OCI-LY3 (cell line): Measurements from ENCODE around the gene ARMH4.

Source experiments
- H2AFZ ChIP-seq: fragments of 200-600, 300-600 bp; shearing (Covaris generic); 2 replicates; pipeline ENCODE4 v1.6.0; 2014; ENCODE audit warnings: antibody characterized with exemption, low read depth, low read length
- H3K27ac ChIP-seq: fragments of 200-600, 300-600 bp; sonication (generic); 2 replicates; pipeline ENCODE4 v1.5.1; 2014; ENCODE audit warnings: mild to moderate bottlenecking, low read length, moderate library complexity, mixed read lengths
- H3K27me3 ChIP-seq: fragments of 200-600, 300-600 bp; sonication (generic); 2 replicates; pipeline ENCODE4 v1.6.1; 2014; ENCODE audit warnings: low read depth, low read length, mixed read lengths
- H3K36me3 ChIP-seq: fragments of 200-600, 300-600 bp; sonication (generic); replicated peaks from 2 replicates; pipeline ENCODE3; 2014; ENCODE audit warnings: low read depth, low read length, mixed read lengths
- H3K4me1 ChIP-seq: fragments of 300-600, 200-600 bp; sonication (generic); 2 replicates; pipeline ENCODE4 v1.6.1; 2014; ENCODE audit warnings: low read length, mixed read lengths
- H3K4me2 ChIP-seq: fragments of 200-600, 300-600 bp; sonication (generic); 2 replicates; pipeline ENCODE4 v1.6.1; 2014; ENCODE audit warnings: low read length, mixed read lengths
- H3K4me3 ChIP-seq: fragments of 300-600, 200-600 bp; sonication (generic); 2 replicates; pipeline ENCODE4 v1.5.1; 2014; ENCODE audit warnings: antibody characterized with exemption, mild to moderate bottlenecking, low read length, moderate library complexity
- H3K79me2 ChIP-seq: fragments of 300-600, 200-600 bp; shearing (Covaris generic); 2 replicates; pipeline ENCODE4 v1.6.1; 2014; ENCODE audit warnings: mild to moderate bottlenecking, low read length, mixed read lengths
- H3K9ac ChIP-seq: fragments of 300-600, 200-600 bp; shearing (Covaris generic); 2 replicates; pipeline ENCODE4 v1.6.0; 2014; ENCODE audit warnings: mild to moderate bottlenecking, low read length, moderate library complexity
- H3K9me3 ChIP-seq: fragments of 200-600, 300-600 bp; shearing (Covaris generic); 2 replicates; pipeline ENCODE4 v1.6.1; 2014; ENCODE audit warnings: low read length, mixed read lengths; ENCODE audit not compliant: insufficient read depth
- H4K20me1 ChIP-seq: fragments of 200-600, 300-600 bp; sonication (generic); 2 replicates; pipeline ENCODE4 v1.6.1; 2016; ENCODE audit warnings: low read length, mixed read lengths; ENCODE audit not compliant: insufficient read depth
- EZH2phosphoT487 ChIP-seq: fragments of 200-600 bp; shearing (Covaris generic); IDR thresholded peaks from 2 replicates; pipeline ENCODE4 v1.6.1; 2018; ENCODE audit warnings: antibody characterized with exemption, mixed run types, low read depth
- TF ChIP-seq, protein P1 (sequence below): fragments of 200-600, 300-600 bp; sonication (generic); IDR thresholded peaks from 2 replicates; pipeline ENCODE4 v1.5.1; 2014; ENCODE audit warnings: antibody characterized with exemption, low read length, low read depth

The ARMH4 gene

GRCh38 chr14:57976701-57977100 lies 175.3 kb downstream of the ARMH4 start:
- no peaks in the 10 kb centered on the region for H3K4me1 ChIP-seq
- H3K4me3 ChIP-seq = no peak overlapping the region
- no peaks in the 10 kb centered on the region for H3K79me2 ChIP-seq
- H3K27me3 ChIP-seq = peaks cover 17% of the 10 kb centered on the region; the same call in 1 of the 2 replicates
- TF ChIP-seq EZH2phosphoT487 = no peak
- TF ChIP-seq, protein P1, sequence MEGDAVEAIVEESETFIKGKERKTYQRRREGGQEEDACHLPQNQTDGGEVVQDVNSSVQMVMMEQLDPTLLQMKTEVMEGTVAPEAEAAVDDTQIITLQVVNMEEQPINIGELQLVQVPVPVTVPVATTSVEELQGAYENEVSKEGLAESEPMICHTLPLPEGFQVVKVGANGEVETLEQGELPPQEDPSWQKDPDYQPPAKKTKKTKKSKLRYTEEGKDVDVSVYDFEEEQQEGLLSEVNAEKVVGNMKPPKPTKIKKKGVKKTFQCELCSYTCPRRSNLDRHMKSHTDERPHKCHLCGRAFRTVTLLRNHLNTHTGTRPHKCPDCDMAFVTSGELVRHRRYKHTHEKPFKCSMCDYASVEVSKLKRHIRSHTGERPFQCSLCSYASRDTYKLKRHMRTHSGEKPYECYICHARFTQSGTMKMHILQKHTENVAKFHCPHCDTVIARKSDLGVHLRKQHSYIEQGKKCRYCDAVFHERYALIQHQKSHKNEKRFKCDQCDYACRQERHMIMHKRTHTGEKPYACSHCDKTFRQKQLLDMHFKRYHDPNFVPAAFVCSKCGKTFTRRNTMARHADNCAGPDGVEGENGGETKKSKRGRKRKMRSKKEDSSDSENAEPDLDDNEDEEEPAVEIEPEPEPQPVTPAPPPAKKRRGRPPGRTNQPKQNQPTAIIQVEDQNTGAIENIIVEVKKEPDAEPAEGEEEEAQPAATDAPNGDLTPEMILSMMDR = no peak
- no peak overlapping the region for H3K9ac ChIP-seq
- H3K9me3 ChIP-seq = no peaks in the 10 kb centered on the region
- no peak overlapping the region for H2AFZ ChIP-seq
- H4K20me1 ChIP-seq = no peaks in the 10 kb centered on the region
- no peak overlapping the region for H3K27ac ChIP-seq
- H3K36me3 ChIP-seq = no peaks in the 10 kb centered on the region
- no peak overlapping the region for H3K4me2 ChIP-seq

DNA sequence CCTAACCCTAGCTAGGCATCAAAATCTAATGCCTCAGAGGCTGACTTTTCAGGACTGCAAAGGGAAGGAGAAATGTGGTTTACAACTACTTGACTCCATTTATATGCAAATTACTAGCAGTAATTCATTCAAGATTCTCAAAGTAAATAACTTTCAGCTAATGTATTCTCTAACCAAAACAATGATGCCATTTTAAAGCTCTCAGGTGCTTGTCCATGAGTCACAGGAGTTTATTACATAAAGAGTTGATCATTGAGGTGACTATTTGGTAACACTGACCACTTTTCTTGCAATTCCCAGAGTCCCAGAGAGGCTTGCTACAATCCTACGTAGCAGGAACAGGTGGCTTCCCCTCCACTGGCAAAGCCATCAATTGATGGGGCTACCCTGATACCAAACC lies 177.1 kb downstream of the ARMH4 start:
- no peak for TF ChIP-seq EZH2phosphoT487
- TF ChIP-seq, protein P1 = no peak
- no peak overlapping the region for H3K9ac ChIP-seq
- no peak overlapping the region for H3K4me2 ChIP-seq
- no peaks in the 10 kb centered on the region for H3K4me1 ChIP-seq
- H3K4me3 ChIP-seq = no peak overlapping the region
- no peaks in the 10 kb centered on the region for H3K9me3 ChIP-seq
- no peak overlapping the region for H2AFZ ChIP-seq
- H3K27me3 ChIP-seq = peaks cover 27% of the 10 kb centered on the region; the same call in 1 of the 2 replicates
- H3K36me3 ChIP-seq = no peaks in the 10 kb centered on the region
- H3K79me2 ChIP-seq = no peaks in the 10 kb centered on the region
- no peak overlapping the region for H3K27ac ChIP-seq
- no peaks in the 10 kb centered on the region for H4K20me1 ChIP-seq

- H3K36me3 ChIP-seq = no peaks in the 10 kb centered on the region
- no peaks in the 10 kb centered on the region for H3K4me1 ChIP-seq
- H3K4me3 ChIP-seq = no peak overlapping the region
- H3K27me3 ChIP-seq = 0 out of 2 replicates have a peak, but pooled peaks cover 16% of the 10 kb centered on the region
- no peaks in the 10 kb centered on the region for H4K20me1 ChIP-seq
- H3K27ac ChIP-seq = no peak overlapping the region
- TF ChIP-seq, protein P1 = no peak
- TF ChIP-seq EZH2phosphoT487 = no peak
- H3K9ac ChIP-seq = no peak overlapping the region
- no peaks in the 10 kb centered on the region for H3K9me3 ChIP-seq
- H2AFZ ChIP-seq = no peak overlapping the region
- no peaks in the 10 kb centered on the region for H3K79me2 ChIP-seq
- no peak overlapping the region for H3K4me2 ChIP-seq
Observed at GRCh38 chr14:57970594-57970993, 181.4 kb downstream of the ARMH4 start.

GRCh38 chr14:57970175-57970574 lies 181.8 kb downstream of the ARMH4 start:
- TF ChIP-seq, protein P1 = no peak
- TF ChIP-seq EZH2phosphoT487 = no peak
- no peaks in the 10 kb centered on the region for H3K9me3 ChIP-seq
- H3K36me3 ChIP-seq = no peaks in the 10 kb centered on the region
- no peak overlapping the region for H3K4me3 ChIP-seq
- H4K20me1 ChIP-seq = no peaks in the 10 kb centered on the region
- no peak overlapping the region for H2AFZ ChIP-seq
- 0 out of 2 replicates have a peak, but pooled peaks cover 16% of the 10 kb centered on the region for H3K27me3 ChIP-seq
- H3K9ac ChIP-seq = no peak overlapping the region
- no peak overlapping the region for H3K4me2 ChIP-seq
- no peak overlapping the region for H3K27ac ChIP-seq
- no peaks in the 10 kb centered on the region for H3K79me2 ChIP-seq
- H3K4me1 ChIP-seq = no peaks in the 10 kb centered on the region
